ENCODE data around the gene TBX5.

The TBX5 gene

GRCh38 chr12:114430306-114430705 is 24.4 kb upstream of the TBX5 start:
- DNase-seq, result no peak

DNA sequence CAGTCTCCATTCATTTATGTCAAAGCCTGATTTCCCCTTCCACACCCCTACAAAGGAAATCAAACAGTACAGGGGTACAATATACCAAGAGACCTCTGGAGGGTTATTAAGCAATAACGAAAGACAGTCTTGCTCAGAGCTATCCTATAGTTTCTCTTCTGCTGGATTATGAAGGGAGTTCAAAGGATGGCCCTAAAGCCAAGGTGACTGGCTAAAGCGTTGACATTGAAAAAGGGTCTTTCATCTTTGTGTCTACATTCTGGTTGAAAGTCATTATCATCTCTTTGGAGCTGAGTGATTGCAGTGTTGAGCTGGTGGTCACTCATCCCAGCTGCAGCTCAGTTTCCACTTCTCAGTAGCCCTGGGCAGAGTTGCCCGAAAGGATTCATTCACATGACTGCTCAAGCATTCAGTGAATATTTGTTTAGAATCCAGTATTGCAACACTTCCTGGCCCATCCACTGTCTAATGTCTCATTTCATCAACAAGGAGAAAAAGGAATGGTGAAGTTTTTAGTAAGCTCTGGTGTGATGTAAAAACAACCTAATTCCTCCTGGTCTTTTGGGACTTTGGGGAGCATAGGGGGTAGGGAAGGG is 19.2 kb upstream of the TBX5 start:
- DNase-seq, result no peak

DNA sequence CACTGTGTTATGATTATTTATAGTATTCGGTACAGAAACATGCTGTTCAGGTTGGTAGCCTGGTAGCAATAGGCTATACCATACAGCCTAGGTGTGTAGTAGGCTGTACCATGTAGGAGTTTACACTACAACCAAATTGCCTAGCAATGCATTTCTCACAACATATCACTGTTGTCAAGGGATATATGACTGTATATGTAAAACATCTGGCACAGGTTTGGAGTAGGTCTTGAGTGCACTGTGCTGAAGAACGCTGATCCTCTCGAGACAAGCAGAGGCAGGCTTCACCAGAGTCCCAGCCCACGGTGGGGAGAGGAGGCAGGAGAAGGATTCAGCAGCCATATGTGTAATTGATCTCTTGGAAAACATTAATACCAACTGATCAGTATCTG is 15.0 kb upstream of the TBX5 start:
- no peak for DNase-seq

DNA sequence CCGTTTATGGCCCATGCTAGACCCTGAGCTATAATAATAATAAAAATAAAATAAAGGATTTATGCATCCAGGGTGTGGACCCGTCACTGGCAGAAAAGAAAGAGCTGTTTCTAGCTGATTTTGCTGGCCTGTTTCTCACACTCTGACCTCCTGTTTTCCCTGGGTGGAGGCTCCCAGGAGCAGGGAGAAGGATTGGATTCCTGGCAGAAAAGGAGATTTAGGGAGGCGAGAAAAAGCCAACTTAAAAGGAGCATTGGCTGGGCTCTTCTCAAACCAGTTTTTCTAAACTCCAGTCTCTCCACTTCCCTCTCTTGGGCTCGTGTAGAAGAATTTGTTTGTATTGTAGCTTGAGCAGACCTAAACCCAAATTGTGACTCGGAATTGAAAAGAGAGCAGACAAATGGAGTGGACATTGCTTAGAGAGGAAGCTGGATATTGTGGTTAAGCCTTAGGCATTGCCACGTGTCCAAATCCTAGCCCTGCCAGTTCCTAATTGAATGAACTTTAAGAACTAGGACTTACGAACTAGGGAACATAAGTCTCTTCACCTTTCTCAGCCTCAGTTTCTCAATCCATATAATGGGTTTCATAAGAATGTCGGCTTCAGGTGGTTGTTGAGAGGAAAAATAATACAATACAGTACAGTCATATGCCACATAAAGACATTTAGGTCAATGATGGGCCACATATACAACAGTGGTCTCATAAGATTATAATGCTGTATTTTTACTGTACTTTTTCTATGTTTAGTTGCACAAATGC is 14.4 kb upstream of the TBX5 start:
- DNase-seq, result no peak

DNA sequence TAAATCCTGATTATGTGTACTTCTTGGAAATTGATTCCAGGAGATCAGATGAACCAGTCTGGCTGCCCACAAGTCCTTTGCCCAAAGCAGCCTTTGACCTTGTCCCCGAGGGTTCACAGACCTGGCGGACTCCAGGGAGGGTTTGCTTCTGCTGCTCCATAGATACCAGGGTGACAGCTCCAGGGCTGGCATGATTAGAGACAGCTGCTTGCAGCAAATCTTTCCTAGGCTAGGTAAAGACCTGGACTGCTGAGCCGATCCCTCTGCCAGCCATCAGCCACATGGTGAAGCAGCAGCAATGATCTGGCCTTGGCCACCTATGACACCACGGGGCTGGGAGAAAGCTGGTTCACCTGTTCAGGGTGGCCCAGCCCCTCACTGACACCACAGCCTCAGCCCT is 10.1 kb upstream of the TBX5 start:
- no peak for DNase-seq

DNA sequence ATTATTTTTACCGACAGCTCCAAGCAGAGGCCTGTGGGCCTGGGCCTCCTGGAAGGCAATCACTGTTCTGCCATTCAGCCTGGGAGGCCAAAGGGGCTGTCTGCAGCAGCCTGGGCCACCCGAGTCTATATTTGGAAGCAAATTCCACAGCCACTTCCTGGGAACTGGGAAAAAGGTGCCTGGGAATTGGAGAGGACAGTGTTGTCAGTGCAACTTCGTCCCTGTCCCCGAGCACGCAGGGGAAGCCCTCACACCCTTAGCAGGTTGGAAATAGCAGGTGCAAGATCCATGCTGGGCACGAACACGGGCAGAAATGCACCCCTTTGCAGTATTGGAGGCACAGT is 9.6 kb upstream of the TBX5 start:
- DNase-seq, result no peak

GRCh38 chr12:114414866-114415524 is 9.1 kb upstream of the TBX5 start:
- DNase-seq, result no peak

GRCh38 chr12:114414031-114414865 is 8.3 kb upstream of the TBX5 start:
- no peak for DNase-seq

GRCh38 chr12:114412825-114413749 is 7.1 kb upstream of the TBX5 start:
- DNase-seq, result no peak

DNA sequence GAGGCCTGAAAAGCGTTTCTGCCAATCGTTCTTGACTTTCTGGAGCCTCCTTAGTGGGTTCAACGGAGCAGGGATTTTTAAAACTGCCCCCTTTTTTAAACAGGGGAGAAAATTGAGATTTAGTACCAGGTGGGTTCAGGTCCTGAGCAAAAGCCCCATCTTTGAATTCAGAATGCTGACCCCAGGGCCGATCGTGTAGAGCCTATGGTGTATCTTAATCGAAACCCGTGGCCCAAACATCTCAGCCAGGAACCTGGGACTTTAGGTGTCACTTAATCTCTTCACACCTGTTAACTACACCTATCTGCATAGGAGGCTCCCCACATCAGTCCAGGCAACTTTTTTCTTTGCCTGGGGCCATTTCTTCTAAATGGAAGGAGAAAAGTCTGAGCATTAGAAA is 6.4 kb upstream of the TBX5 start:
- DNase-seq, result no peak

- no peak for DNase-seq
These were observed 5.3 kb upstream of the TBX5 start for GRCh38 chr12:114411071-114411837.

DNA sequence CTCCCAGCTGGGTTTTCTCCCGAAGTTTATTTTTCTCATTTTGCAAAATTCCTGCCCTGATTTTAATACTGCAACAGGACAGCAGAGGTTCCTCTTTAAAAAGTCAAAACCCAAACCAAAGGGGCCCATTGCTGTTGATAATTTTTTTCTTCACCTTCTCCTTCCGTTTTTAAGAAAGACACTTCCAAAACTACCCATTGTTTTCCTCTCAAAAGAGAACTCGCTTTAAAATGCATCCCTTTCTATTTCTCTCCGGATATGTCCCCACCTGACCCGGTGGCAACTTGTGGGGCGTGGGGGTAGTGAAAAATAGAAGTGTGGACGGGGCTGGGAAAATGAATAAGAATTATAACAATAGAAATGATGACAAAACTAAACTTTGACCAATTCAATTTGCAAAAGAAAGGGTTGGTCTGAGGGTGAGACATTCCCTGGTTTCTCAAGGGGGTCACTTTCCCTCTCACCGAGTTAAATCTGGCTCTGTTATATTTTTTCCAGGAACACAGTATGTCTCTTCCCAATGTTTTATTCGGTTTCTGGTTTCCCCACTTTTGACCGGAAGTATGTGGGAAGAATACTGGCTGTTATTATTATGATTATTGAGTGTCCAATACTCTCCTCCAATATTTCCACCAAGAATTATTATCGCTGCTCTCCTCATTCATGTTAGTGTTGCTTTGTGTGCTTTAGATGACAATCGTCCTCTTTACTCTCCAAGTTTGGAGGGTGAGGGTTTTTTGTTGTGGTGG is 4.1 kb upstream of the TBX5 start:
- no peak for DNase-seq

DNA sequence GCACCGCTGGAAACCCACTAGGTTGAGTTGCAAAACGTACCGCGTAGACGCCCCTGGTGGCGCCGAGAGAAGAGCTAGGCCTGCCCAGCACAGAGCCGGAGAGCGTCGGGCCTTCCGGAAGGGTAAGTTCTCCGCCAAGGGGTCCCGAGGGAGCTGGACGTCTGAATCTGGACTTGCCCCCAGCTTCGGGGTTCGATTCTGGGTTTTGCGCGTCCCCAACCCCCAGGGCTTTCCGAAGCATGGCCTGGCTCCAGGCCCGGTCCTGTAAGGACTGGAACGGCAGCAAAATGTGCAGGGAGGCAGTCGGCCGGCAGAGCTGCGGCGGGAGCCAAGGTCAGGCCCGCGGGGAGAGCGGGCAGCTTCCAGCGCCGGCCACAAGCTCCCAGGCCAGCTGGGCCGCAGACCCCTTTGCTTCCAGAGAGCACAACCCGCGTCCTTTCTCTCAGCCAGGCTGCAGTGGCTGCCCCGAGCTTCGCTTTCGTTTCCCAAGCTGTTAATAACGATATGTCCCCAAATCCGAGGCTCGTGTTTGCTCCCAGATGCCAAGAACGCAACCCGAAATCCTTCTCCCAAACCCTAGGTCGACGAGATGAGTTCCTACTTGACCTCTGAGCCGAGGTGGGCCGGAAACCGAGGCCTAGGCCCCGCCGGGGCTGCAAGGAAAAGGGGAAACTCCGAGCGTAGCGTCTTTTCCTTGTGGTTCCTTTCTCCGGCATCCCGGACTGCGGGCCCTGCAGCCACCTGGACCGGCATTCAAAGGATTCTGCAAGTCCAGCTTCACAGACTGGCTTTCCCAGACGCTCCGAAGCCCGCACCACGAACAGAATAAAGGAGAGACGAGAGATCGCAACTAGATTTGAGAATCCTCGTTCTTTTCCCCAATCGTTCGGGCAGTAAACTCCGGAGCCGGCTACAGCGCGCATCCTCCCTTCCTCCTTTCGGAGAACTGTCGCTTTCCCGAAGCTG is 3.2 kb upstream of the TBX5 start:
- DNase-seq, result no peak

DNA sequence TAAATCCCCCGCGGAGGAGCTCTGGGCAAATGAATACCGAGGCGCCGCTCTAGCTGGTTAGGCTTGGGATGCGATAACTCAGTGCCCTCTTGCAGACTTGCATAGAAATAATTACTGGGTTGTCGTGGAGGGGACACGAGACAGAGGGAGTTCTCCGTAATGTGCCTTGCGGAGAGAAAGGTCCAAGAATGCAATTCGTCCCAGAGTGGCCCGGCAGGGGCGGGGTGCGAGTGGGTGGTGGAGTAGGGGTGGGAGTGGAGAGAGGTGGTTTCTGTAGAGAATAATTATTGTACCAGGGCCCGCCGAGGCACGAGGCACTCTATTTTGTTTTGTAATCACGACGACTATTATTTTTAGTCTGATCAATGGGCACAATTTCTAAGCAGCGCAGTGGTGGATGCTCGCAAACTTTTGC is 2.5 kb upstream of the TBX5 start:
- no peak for DNase-seq

DNA sequence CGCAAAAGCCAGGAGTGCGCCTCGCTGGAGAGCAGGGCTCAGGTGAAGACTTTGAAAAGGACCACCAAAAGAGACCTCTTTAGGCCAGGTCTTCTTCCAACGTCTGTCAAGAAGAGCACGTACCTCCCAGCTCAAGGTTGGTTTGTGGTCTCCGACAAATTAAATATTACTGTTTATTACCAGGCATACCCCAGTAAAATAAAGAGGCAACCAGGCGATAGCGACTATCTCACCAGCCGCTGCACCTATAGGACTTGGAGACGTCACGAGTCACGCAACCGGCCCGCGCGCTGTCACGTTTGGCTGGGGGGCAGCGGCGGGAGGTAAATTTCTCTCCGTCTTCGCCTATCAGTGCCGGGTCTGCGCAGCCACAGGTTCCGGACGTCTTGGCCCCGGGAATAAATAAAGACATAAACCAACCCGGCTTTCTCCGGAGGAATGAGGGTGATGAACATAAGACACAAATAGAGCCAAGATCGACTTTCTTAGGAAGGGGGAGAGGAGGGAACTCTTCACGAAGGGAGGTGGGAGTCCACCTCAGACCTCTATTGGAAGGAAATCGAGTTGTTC is 2.0 kb upstream of the TBX5 start:
- no peak for DNase-seq

- no peak for DNase-seq
These were observed 1.3 kb upstream of the TBX5 start for GRCh38 chr12:114406984-114407841.

GRCh38 chr12:114406316-114406983 is 506 bp upstream of the TBX5 start:
- no peak for DNase-seq
